ENCODE measurements around the gene ZBTB20.

DNA sequence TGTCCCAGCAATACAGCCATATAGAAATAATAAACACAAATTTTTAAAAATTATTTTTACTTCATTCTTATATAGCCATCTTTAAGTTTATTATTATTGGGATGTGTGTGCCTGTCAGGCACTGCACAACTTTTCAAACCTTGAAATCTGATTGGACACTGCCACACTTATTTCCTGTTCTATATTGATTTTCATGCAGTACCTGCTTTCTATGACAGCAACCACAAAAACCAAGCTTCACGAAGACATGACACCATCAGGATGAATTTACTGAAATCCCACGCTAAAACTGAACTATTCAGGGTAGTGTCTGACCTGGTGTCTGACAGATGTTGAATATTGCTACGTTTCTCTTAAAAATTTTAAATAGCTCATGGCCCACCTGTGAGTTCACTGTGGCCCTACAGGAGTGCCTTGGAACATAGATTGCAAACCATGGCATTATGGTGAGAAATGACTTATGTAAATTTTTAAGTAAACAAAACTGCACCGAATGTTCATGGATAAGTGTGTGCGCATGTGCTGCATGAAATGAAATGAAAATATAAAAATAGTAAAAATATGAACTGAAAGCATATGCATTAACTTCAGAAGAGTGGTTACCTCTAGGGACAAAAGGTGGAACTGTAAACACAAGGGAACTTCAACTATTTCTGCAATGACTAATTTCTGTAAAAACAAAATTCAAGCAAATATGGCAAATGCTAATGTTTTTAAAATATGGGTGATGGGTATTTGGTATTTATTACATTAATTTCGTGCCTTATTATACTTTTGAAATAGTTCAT lies 152.3 kb downstream of the ZBTB20 start:
- TF ChIP-seq MXI1 (IDR thresholded peaks at IDR 0.05; ENCODE audit: borderline replicate concordance, low read depth, low read length) (no peak), POLR2A (IDR thresholded peaks at IDR 0.05; ENCODE audit: low read depth, low read length) (no peak), RAD21 (IDR thresholded peaks at IDR 0.05; ENCODE audit: low read length) (no peak), BHLHE40 (IDR thresholded peaks at IDR 0.05; ENCODE audit: low read depth, low read length) (no peak), RFX5 (IDR thresholded peaks at IDR 0.05; ENCODE audit: low read depth, low read length) (no peak), MAZ (IDR thresholded peaks at IDR 0.05; ENCODE audit: borderline replicate concordance, low read depth, low read length) (no peak), FOS (IDR thresholded peaks at IDR 0.05; ENCODE audit: low read depth, low read length) (no peak), SMC3 (IDR thresholded peaks at IDR 0.05; ENCODE audit: low read depth, low read length) (no peak), CHD1 (IDR thresholded peaks at IDR 0.05; ENCODE audit: low read depth, low read length) (no peak), CEBPB (IDR thresholded peaks at IDR 0.05; ENCODE audit: low read depth, low read length) (no peak), RCOR1 (IDR thresholded peaks at IDR 0.05; ENCODE audit: insufficient replicate concordance, low read length) (no peak)
- TF ChIP-seq, protein P1, sequence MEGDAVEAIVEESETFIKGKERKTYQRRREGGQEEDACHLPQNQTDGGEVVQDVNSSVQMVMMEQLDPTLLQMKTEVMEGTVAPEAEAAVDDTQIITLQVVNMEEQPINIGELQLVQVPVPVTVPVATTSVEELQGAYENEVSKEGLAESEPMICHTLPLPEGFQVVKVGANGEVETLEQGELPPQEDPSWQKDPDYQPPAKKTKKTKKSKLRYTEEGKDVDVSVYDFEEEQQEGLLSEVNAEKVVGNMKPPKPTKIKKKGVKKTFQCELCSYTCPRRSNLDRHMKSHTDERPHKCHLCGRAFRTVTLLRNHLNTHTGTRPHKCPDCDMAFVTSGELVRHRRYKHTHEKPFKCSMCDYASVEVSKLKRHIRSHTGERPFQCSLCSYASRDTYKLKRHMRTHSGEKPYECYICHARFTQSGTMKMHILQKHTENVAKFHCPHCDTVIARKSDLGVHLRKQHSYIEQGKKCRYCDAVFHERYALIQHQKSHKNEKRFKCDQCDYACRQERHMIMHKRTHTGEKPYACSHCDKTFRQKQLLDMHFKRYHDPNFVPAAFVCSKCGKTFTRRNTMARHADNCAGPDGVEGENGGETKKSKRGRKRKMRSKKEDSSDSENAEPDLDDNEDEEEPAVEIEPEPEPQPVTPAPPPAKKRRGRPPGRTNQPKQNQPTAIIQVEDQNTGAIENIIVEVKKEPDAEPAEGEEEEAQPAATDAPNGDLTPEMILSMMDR (conservative IDR thresholded peaks at IDR 0.05; ENCODE audit: low read depth, low read length), result no peak
- TF ChIP-seq, protein P2, sequence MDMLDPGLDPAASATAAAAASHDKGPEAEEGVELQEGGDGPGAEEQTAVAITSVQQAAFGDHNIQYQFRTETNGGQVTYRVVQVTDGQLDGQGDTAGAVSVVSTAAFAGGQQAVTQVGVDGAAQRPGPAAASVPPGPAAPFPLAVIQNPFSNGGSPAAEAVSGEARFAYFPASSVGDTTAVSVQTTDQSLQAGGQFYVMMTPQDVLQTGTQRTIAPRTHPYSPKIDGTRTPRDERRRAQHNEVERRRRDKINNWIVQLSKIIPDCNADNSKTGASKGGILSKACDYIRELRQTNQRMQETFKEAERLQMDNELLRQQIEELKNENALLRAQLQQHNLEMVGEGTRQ (IDR thresholded peaks at IDR 0.05; ENCODE audit: low read depth, low read length), result no peak
- TF ChIP-seq, protein P3, sequence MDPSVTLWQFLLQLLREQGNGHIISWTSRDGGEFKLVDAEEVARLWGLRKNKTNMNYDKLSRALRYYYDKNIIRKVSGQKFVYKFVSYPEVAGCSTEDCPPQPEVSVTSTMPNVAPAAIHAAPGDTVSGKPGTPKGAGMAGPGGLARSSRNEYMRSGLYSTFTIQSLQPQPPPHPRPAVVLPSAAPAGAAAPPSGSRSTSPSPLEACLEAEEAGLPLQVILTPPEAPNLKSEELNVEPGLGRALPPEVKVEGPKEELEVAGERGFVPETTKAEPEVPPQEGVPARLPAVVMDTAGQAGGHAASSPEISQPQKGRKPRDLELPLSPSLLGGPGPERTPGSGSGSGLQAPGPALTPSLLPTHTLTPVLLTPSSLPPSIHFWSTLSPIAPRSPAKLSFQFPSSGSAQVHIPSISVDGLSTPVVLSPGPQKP (IDR thresholded peaks at IDR 0.05; ENCODE audit: borderline replicate concordance, low read depth, low read length), result no peak

All from IMR-90 (cell line).